ENCODE results near the gene TMED8.
A peak's percentile ranks its signal among the peaks of the same experiment; 100 is the strongest.
"Not testable (repeated sequence)": the region's sequence is repeated elsewhere in the genome, so short reads cannot be mapped to it uniquely, and the experiment has no call there.

TMED8 gene

GRCh38 chr14:77320238-77320935 is 56.5 kb downstream of the TMED8 start, which contains the start of gene POMT2:
Gene POMT2 (minus strand): TSS chr14:77320883. CDS start chr14:77320681, 202 bp downstream.
- peak; percentile 91 for DNase-seq

- no peak for DNase-seq
Observed at GRCh38 chr14:77319422-77319821, 57.5 kb downstream of the TMED8 start.

- DNase-seq: not testable (repeated sequence)
Observed at GRCh38 chr14:77318756-77319155, 58.1 kb downstream of the TMED8 start.

- no peak for DNase-seq
Observed at GRCh38 chr14:77318006-77318553, 58.8 kb downstream of the TMED8 start.

- no peak for DNase-seq
Observed at GRCh38 chr14:77316872-77317301, 60.0 kb downstream of the TMED8 start.

- DNase-seq: no peak
Observed at GRCh38 chr14:77316195-77316505, 60.7 kb downstream of the TMED8 start.

GRCh38 chr14:77314539-77315457 is 62.1 kb downstream of the TMED8 start:
- DNase-seq: no peak

GRCh38 chr14:77314043-77314442 is 62.9 kb downstream of the TMED8 start:
- no peak for DNase-seq

GRCh38 chr14:77313371-77313770 is 63.5 kb downstream of the TMED8 start:
- DNase-seq: no peak

- no peak for DNase-seq
Observed at GRCh38 chr14:77311217-77311616, 65.7 kb downstream of the TMED8 start.

GRCh38 chr14:77310026-77310425 is 66.9 kb downstream of the TMED8 start:
- no peak for DNase-seq

GRCh38 chr14:77309131-77309530 is 67.8 kb downstream of the TMED8 start:
- no peak for DNase-seq

- no peak for DNase-seq
Observed at GRCh38 chr14:77306851-77307496, 69.9 kb downstream of the TMED8 start.

GRCh38 chr14:77306416-77306815 is 70.5 kb downstream of the TMED8 start:
- no peak for DNase-seq

- DNase-seq: no peak
Observed at GRCh38 chr14:77305696-77306095, 71.2 kb downstream of the TMED8 start.

GRCh38 chr14:77303417-77304156 is 73.3 kb downstream of the TMED8 start:
- DNase-seq: peak; percentile 73

- peak; percentile 80 for DNase-seq
Observed at GRCh38 chr14:77302926-77303325, 74.0 kb downstream of the TMED8 start.

GRCh38 chr14:77301103-77301502 is 75.8 kb downstream of the TMED8 start:
- peak; percentile 63 for DNase-seq

GRCh38 chr14:77299771-77300170 is 77.1 kb downstream of the TMED8 start:
- DNase-seq: no peak

- DNase-seq: no peak
Observed at GRCh38 chr14:77296906-77297305, 80.0 kb downstream of the TMED8 start.

GRCh38 chr14:77296155-77296554 is 80.7 kb downstream of the TMED8 start:
- no peak for DNase-seq

GRCh38 chr14:77290705-77291104 is 86.2 kb downstream of the TMED8 start:
- DNase-seq: no peak

GRCh38 chr14:77286576-77286975 is 90.3 kb downstream of the TMED8 start:
- no peak for DNase-seq

All from stimulated activated CD4-positive, alpha-beta T cell treated with anti-CD3 and anti-CD28 coated beads, Interleukin-1b, Interleukin-23, amount 100 ng/mL, for 48 hours (primary cell).